Activated naive CD4-positive, alpha-beta T cell treated with anti-CD3 and anti-CD28 coated beads for 36 hours (primary cell): Measurements from ENCODE around the gene KRTAP10-6. TPM values are rescaled to one million over a fixed set of nuclear protein-coding genes. Genes with fewer than 3 reads are reported as not detected.
"Not testable (repeated sequence)": the region's sequence is repeated elsewhere in the genome, so short reads cannot be mapped to it uniquely, and the experiment has no call there.

Experiments used
- CTCF ChIA-PET: fragments of 350-600 bp; sonication (Branson Sonifier 250); formaldehyde crosslinking; loops from one replicate; lab custom pipeline; 2021; ENCODE audit warnings: antibody characterized with exemption; lab: Charles Lee
- DNase-seq: peaks from one replicate; pipeline ENCODE4 v3.0.0-alpha.2; 2020
- H3K27ac Mint-ChIP-seq: one replicate; pipeline ENCODE4 v1.8.0; 2021; ENCODE audit warnings: mild to moderate bottlenecking, mixed read lengths
- H3K27me3 Mint-ChIP-seq: one replicate; pipeline ENCODE4 v1.8.0; 2021; ENCODE audit warnings: low read depth, mixed read lengths
- H3K36me3 Mint-ChIP-seq: one replicate; pipeline ENCODE4 v1.8.0; 2021; ENCODE audit warnings: low read depth, mixed read lengths
- H3K4me1 Mint-ChIP-seq: one replicate; pipeline ENCODE4 v1.8.0; 2021; ENCODE audit warnings: low read depth, mixed read lengths
- H3K4me3 Mint-ChIP-seq: one replicate; pipeline ENCODE4 v1.8.0; 2021; ENCODE audit warnings: mild to moderate bottlenecking, moderate library complexity, mixed read lengths
- H3K9me3 Mint-ChIP-seq: one replicate; pipeline ENCODE4 v1.8.0; 2021; ENCODE audit warnings: mixed read lengths
- intact Hi-C: fragments of 100-400 bp; cut with micrococcal nuclease; formaldehyde crosslinking; loops from one replicate; pipeline ENCODE4 v1.15.1; 2023
- total RNA-seq, 2 experiments: library from RNA; stranded (reverse); gene quantifications; one replicate each; pipeline ENCODE4 v1.2.3, GENCODE V29; 2021

KRTAP10-6 gene
- total RNA-seq, 2 experiments from 2014 or later = not detected

- no peak overlapping the region for H3K4me3 Mint-ChIP-seq
These were observed 23.2 kb upstream of the KRTAP10-6 start for GRCh38 chr21:44615466-44615865.

DNA sequence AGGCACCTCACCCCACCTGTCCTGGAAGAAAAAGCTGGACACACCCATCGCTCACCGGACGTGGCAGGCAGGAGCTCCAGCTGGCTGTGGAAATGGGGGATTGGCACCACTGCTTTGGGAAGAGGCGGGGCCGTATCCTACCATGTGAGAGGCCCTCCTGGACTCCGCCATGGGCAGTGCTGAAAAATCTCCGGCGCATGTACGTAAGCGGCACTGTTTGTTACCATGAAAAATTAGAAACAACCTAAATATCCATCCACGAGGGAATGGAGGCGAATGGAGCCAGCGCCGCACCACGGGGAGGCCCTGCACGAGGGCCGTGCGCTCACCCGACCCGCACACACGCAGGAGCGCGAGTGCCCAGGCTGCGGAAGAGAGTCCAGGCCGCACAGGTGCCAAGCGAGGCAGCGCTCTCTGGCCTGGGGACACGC lies 22.7 kb upstream of the KRTAP10-6 start:
- peaks cover 9% of the 10 kb centered on the region for H3K36me3 Mint-ChIP-seq
- peaks cover 24% of the 10 kb centered on the region for H3K9me3 Mint-ChIP-seq
- intact Hi-C loops = no loop called here
- DNase-seq = no peak
- CTCF ChIA-PET = interaction anchor here (0.7 kb wide), 1 partner anchor 342 kb away, joined by 3 read pairs; no protein-coding TSS in a partner anchor
- no peak overlapping the region for H3K4me3 Mint-ChIP-seq
- no peaks in the 10 kb centered on the region for H3K27me3 Mint-ChIP-seq
- H3K27ac Mint-ChIP-seq = no peak overlapping the region
- peaks cover 38% of the 10 kb centered on the region for H3K4me1 Mint-ChIP-seq

More at GRCh38 chr21:44615466-44615865, 23.2 kb upstream of the KRTAP10-6 start:
- CTCF ChIA-PET = interaction anchor here (0.7 kb wide), 1 partner anchor 341 kb away, joined by 3 read pairs; no protein-coding TSS in a partner anchor
- H3K36me3 Mint-ChIP-seq = peaks cover 12% of the 10 kb centered on the region
- H3K27ac Mint-ChIP-seq = no peak overlapping the region
- no peaks in the 10 kb centered on the region for H3K27me3 Mint-ChIP-seq
- peaks cover 23% of the 10 kb centered on the region for H3K9me3 Mint-ChIP-seq
- intact Hi-C loops = no loop called here
- peaks cover 38% of the 10 kb centered on the region for H3K4me1 Mint-ChIP-seq
- DNase-seq = no peak

DNA sequence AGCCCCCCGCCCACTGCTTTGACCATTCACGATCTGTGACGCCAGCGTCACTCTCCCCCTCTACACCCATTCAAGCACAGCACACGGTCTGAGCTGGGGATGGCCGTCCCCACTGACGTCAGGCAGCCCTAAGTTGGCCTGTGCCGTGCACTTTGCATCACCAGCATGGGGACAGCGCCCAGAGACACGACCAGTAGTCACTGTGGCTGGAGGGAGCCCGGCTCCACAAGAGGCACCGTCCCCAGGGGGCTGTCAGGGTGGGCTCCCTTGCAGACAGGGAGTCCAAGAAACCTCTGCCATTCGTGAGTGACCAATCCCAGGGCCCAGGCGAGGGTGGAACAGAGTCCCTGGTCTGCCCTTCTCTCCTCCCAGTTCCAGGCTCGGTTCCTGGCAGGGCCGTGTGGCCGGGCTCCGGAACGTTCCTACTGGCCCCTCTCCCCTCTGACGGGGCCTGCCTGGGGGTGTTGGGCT lies 21.9 kb upstream of the KRTAP10-6 start:
- H3K4me3 Mint-ChIP-seq = no peak overlapping the region
- H3K27ac Mint-ChIP-seq = no peak overlapping the region
- peaks cover 24% of the 10 kb centered on the region for H3K9me3 Mint-ChIP-seq
- peaks cover 3% of the 10 kb centered on the region for H3K36me3 Mint-ChIP-seq
- no peak for DNase-seq
- CTCF ChIA-PET = no interaction called here
- intact Hi-C loops = no loop called here
- H3K27me3 Mint-ChIP-seq = no peaks in the 10 kb centered on the region
- H3K4me1 Mint-ChIP-seq = peaks cover 31% of the 10 kb centered on the region

GRCh38 chr21:44613386-44614155 lies 21.3 kb upstream of the KRTAP10-6 start:
- Mint-ChIP-seq H3K9me3 (peaks cover 23% of the 10 kb centered on the region), H3K4me3 (no peak overlapping the region), H3K36me3 (no peaks in the 10 kb centered on the region), H3K4me1 (peaks cover 25% of the 10 kb centered on the region), H3K27ac (no peak overlapping the region), H3K27me3 (no peaks in the 10 kb centered on the region)
- CTCF ChIA-PET = no interaction called here
- no peak for DNase-seq
- intact Hi-C loops = no loop called here

DNA sequence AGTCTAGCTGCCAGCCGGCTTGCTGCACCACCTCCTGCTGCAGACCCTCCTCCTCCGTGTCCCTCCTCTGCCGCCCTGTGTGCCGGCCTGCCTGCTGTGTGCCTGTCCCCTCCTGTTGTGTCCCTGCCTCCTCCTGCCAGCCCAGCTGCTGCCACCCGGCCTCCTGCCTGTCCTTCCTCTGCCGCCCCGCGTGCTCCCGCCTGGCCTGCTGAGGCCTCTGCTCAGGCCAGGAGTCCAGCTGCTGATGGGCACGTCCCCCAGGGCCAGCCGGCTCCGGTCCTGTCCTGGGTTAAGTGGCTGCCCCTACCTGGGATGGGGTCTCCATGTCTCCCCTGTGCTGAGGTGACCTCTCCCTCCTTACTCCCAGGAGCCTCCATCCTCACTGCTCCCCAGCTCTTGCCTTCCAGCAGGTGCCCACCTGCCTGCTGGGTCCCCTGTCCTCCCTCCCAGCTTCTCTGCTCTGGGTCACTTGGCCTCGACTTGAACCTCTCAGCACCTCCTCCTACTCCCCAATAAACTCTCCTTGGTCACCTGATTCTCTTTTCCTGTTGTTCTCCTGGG lies 20.4 kb upstream of the KRTAP10-6 start:
- Mint-ChIP-seq H3K36me3 (no peaks in the 10 kb centered on the region), H3K9me3 (peaks cover 20% of the 10 kb centered on the region), H3K4me1 (peaks cover 19% of the 10 kb centered on the region), H3K27ac (no peak overlapping the region), H3K4me3 (no peak overlapping the region), H3K27me3 (no peaks in the 10 kb centered on the region)
- DNase-seq = no peak
- CTCF ChIA-PET = interaction anchor here (0.7 kb wide), 1 partner anchor 16 kb away, joined by 3 read pairs; no protein-coding TSS in a partner anchor
- intact Hi-C loops = no loop called here

- Mint-ChIP-seq H3K9me3 (peaks cover 20% of the 10 kb centered on the region), H3K36me3 (no peaks in the 10 kb centered on the region), H3K4me1 (peaks cover 15% of the 10 kb centered on the region), H3K27me3 (no peaks in the 10 kb centered on the region), H3K4me3 (no peak within 1 kb of the TSS), H3K27ac (no peak within 1 kb of the TSS)
- CTCF ChIA-PET = interaction anchor here (0.7 kb wide), 1 partner anchor 17 kb away, joined by 3 read pairs; no protein-coding TSS in a partner anchor
- intact Hi-C loops = no loop called here
- no peak for DNase-seq
These were observed 19.8 kb upstream of the KRTAP10-6 start, which contains the start of gene KRTAP10-8 for GRCh38 chr21:44612029-44612486. KRTAP10-8 (plus strand) TSS chr21:44612079; CDS start chr21:44612101, 22 bp downstream.

DNA sequence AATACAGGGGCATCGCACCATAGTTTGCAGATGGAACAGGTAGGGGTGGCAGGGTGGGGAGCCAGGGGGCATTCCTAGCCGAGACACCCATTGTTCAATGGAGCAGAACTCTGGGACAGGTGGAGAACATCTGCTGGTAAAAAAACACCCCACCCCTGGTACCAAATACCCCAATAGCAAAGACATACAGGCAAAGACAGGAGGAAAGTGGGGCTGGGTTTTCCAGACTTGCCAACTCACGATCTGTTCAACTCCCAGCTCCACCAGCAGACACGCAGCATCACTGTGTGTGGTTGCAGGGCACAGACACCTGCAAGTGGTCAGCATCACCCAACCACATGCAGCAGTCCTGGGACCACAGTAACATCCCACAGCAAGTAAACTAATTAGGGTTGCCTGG lies 19.2 kb upstream of the KRTAP10-6 start:
- no peak for DNase-seq
- Mint-ChIP-seq H3K27ac (no peak overlapping the region), H3K4me3 (no peak overlapping the region), H3K4me1 (peaks cover 10% of the 10 kb centered on the region), H3K36me3 (no peaks in the 10 kb centered on the region), H3K27me3 (no peaks in the 10 kb centered on the region), H3K9me3 (peaks cover 20% of the 10 kb centered on the region)
- intact Hi-C loops = no loop called here
- CTCF ChIA-PET = no interaction called here

DNA sequence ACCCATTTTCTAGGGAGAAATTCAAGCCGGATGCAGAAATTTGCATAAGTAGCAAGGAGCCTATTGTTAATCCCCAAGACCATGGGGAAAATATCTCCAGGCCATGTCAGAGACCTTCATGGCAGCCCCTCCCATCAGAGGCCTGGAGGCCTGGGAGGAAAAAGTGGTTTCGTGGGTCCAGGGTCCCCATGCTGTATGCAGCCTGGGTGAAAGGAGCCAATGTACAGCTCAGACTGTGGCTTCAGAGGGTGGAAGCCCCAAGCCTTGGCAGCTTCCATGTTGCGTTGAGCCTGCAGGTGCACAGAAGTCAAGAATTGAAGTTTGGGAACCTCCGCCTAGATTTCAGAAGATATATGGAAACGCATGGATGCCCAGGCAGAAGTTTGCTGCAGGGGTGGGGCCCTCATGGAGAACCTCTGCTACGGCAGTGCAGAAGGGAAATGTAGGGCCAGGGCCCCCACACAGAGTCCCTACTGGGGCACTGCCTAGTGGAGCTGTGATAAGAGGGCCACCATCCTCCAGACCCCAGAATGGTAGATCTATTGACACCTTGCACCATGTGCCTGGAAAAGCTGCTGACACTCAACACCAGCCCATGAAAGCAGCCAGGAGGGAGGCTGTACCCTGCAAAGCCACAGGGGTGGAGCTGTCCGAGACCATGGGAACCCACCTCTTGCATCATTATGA lies 18.0 kb upstream of the KRTAP10-6 start:
- H3K27ac Mint-ChIP-seq, H3K4me1 Mint-ChIP-seq, H3K27me3 Mint-ChIP-seq, H3K36me3 Mint-ChIP-seq, CTCF ChIA-PET, intact Hi-C loops, DNase-seq, H3K4me3 Mint-ChIP-seq: not testable (repeated sequence)
- H3K9me3 Mint-ChIP-seq = peaks cover 20% of the 10 kb centered on the region

DNA sequence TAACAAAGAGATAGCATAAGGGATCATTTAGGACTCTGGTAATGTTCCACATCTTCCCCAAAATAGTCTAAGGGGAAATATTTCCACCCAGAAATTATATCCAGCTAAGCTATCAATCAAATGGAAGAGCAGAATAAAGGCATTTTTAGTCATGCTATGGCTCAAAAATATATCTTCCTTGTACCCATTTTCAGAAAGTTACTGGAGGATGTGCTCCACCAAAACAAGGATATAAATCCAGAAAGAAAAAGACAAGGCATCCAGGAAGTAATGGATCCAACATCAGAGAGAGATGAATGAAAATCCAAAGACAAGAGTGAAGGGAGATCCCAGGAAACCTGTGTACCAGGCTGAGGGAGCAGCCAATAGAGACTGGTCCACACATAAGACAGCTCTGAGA lies 16.9 kb upstream of the KRTAP10-6 start:
- intact Hi-C loops = no loop called here
- H3K27ac Mint-ChIP-seq = no peak overlapping the region
- H3K4me1 Mint-ChIP-seq = no peaks in the 10 kb centered on the region

DNA sequence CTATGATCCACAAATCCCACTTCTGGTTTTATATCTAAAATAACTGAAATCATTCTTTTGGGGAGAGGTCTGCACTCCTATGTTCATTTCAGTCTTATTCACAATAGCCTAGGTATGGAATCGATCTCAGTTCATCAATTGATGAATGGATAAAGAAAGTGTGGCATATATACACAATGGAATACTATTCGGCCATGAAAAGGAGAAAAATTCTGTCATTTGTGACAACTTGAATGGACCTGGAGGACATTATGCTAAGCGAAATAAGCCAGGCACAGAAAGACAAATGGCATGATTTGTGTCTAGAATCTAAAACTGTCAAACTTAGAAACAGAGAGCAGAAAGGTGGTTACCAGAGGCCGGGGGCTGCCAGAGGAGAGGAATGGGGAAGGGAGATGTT lies 14.2 kb upstream of the KRTAP10-6 start:
- DNase-seq = no peak
- H3K9me3 Mint-ChIP-seq = peaks cover 20% of the 10 kb centered on the region
- H3K27me3 Mint-ChIP-seq = no peaks in the 10 kb centered on the region
- H3K36me3 Mint-ChIP-seq = no peaks in the 10 kb centered on the region
- H3K4me1 Mint-ChIP-seq = no peaks in the 10 kb centered on the region
- CTCF ChIA-PET = no interaction called here
- intact Hi-C loops = no loop called here
- no peak overlapping the region for H3K27ac Mint-ChIP-seq
- H3K4me3 Mint-ChIP-seq = no peak overlapping the region

More for the DNA sequence above, 16.9 kb upstream of the KRTAP10-6 start:
- Mint-ChIP-seq H3K27me3 (no peaks in the 10 kb centered on the region), H3K9me3 (peaks cover 20% of the 10 kb centered on the region), H3K4me3 (no peak overlapping the region), H3K36me3 (no peaks in the 10 kb centered on the region)
- DNase-seq = no peak
- CTCF ChIA-PET = no interaction called here

DNA sequence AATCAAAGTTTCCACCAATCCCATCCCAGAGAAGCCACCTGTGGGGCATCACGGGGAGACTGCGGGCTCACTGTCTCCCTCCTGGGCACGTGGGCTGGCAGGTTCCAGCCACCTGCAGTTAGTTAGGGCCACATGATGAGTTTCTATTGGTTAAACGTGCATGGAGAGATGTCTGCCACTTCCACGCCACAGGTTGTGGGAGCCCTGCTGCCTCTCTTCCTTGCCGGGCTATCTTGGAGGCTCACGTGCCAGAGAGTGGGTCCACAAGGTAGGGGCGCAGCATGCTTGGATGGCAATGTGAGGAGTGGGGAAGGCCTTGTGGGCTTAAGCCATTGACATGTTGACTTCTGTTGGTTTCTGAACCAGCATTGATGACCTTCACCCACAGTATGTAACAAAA lies 11.6 kb upstream of the KRTAP10-6 start:
- no peak overlapping the region for H3K27ac Mint-ChIP-seq
- CTCF ChIA-PET = no interaction called here
- H3K4me3 Mint-ChIP-seq = no peak overlapping the region
- no peaks in the 10 kb centered on the region for H3K36me3 Mint-ChIP-seq
- intact Hi-C loops = no loop called here
- no peak for DNase-seq
- peaks cover 2% of the 10 kb centered on the region for H3K9me3 Mint-ChIP-seq
- H3K4me1 Mint-ChIP-seq = no peaks in the 10 kb centered on the region
- H3K27me3 Mint-ChIP-seq = no peaks in the 10 kb centered on the region
